ENCODE data around the gene TMEM61. TPM values are rescaled to one million over a fixed set of nuclear protein-coding genes. Genes with fewer than 3 reads are reported as not detected.

The TMEM61 gene
- total RNA-seq, 1 experiment from 2014 or later: 0.74 TPM

GRCh38 chr1:54998677-54999076, 18.2 kb downstream of the TMEM61 start, which contains the start of gene BSND:
Gene BSND, plus strand, starts transcription at chr1:54998933. Its CDS starts 254 bp downstream, at chr1:54999187.
- CTCF ChIA-PET: interaction anchor here (0.8 to 11.2 kb wide), 6 partner anchors 9 to 198 kb away, joined by 3 to 373 read pairs (median 28); partner anchors contain the start of gene TTC22
- Mint-ChIP-seq H3K9me3 (peaks cover 3% of the 10 kb centered on the region; the same call in 1 of the 2 replicates), H3K4me1 (peaks cover 41% of the 10 kb centered on the region), H3K27ac (no peak within 1 kb of the TSS), H3K4me3 (no peak within 1 kb of the TSS), H3K27me3 (ENCODE audit: low read depth) (peaks cover 58% of the 10 kb centered on the region), H3K36me3 (no peaks in the 10 kb centered on the region)
- no peak for DNase-seq (ENCODE audit: low spot score)
- ATAC-seq: no peak
- POLR2A ChIA-PET: no interaction called here
- TF ChIP-seq TP53 (CRISPR knock-in tag; IDR thresholded peaks at IDR 0.05): no peak
- TF ChIP-seq ZNF281 (CRISPR knock-in tag; IDR thresholded peaks at IDR 0.05): no peak
- no peak for TF ChIP-seq FOXP1 (CRISPR knock-in tag; IDR thresholded peaks at IDR 0.05; ENCODE audit: borderline replicate concordance)
- no peak for TF ChIP-seq PREB (CRISPR knock-in tag; IDR thresholded peaks at IDR 0.05; ENCODE audit: borderline replicate concordance)
- no peak for TF ChIP-seq USF1 (CRISPR knock-in tag; IDR thresholded peaks at IDR 0.05)

GRCh38 chr1:55000110-55001085, 20.0 kb downstream of the TMEM61 start:
- Mint-ChIP-seq H3K9me3 (peaks cover 3% of the 10 kb centered on the region; the same call in 1 of the 2 replicates), H3K4me1 (peaks cover 24% of the 10 kb centered on the region), H3K36me3 (no peaks in the 10 kb centered on the region), H3K27me3 (ENCODE audit: low read depth) (peaks cover 61% of the 10 kb centered on the region), H3K27ac (no peak overlapping the region), H3K4me3 (no peak overlapping the region)
- ChIA-PET POLR2A (interaction anchor here (0.6 kb wide), 1 partner anchor 1041 kb away, joined by 5 read pairs; no protein-coding TSS in a partner anchor), CTCF (interaction anchor here (0.6 to 11.2 kb wide), 4 partner anchors 9 to 52 kb away, joined by 3 to 373 read pairs (median 88); no protein-coding TSS in a partner anchor)
- DNase-seq (ENCODE audit: low spot score): no peak
- TF ChIP-seq TEAD4 (CRISPR knock-in tag; IDR thresholded peaks at IDR 0.05) (no peak), JUN (CRISPR knock-in tag; IDR thresholded peaks at IDR 0.05) (no peak), ATF3 (CRISPR knock-in tag; conservative IDR thresholded peaks at IDR 0.05) (no peak), ZNF121 (CRISPR knock-in tag; IDR thresholded peaks at IDR 0.05) (no peak), GTF2I (CRISPR knock-in tag; conservative IDR thresholded peaks at IDR 0.05) (no peak)
- ATAC-seq: no peak

- Mint-ChIP-seq H3K9me3 (peaks cover under 1% of the 10 kb centered on the region; the same call in 1 of the 2 replicates), H3K36me3 (no peaks in the 10 kb centered on the region), H3K27ac (no peak overlapping the region), H3K27me3 (ENCODE audit: low read depth) (peaks cover 52% of the 10 kb centered on the region), H3K4me1 (peaks cover 16% of the 10 kb centered on the region), H3K4me3 (no peak overlapping the region)
- CTCF ChIA-PET: interaction anchor here (0.6 to 11.2 kb wide), 4 partner anchors 9 to 53 kb away, joined by 3 to 373 read pairs (median 90); no protein-coding TSS in a partner anchor
- ATAC-seq (no peak), DNase-seq (ENCODE audit: low spot score) (no peak)
- POLR2A ChIA-PET: interaction anchor here (0.6 kb wide), 1 partner anchor 43 kb away, joined by 3 read pairs; no protein-coding TSS in a partner anchor
- TF ChIP-seq MLX (CRISPR knock-in tag; IDR thresholded peaks at IDR 0.05): no peak
- no peak for TF ChIP-seq JAZF1 (CRISPR knock-in tag; IDR thresholded peaks at IDR 0.05)
- TF ChIP-seq ELF4 (CRISPR knock-in tag; IDR thresholded peaks at IDR 0.05; ENCODE audit: low read depth): no peak
- TF ChIP-seq HMGXB4 (CRISPR knock-in tag; IDR thresholded peaks at IDR 0.05): no peak
Measured at GRCh38 chr1:55001311-55001710, 20.9 kb downstream of the TMEM61 start.
